OCI-LY1 (cell line): ENCODE measurements around the gene RUVBL2.

Source experiments
- EZH2 ChIP-seq: fragments of 200-600 bp; sonication (generic), shearing (Covaris generic); IDR thresholded peaks from 2 replicates; pipeline ENCODE4 v1.8.0; 2017; ENCODE audit warnings: borderline replicate concordance, mixed run types, mild to moderate bottlenecking, antibody characterized with exemption, low read length, moderate library complexity, mixed read lengths
- TF ChIP-seq, protein P1 (sequence below): fragments of 200-600 bp; sonication (generic), shearing (Covaris generic); IDR thresholded peaks from 2 replicates; pipeline ENCODE4 v1.5.1; 2017; ENCODE audit warnings: mild to moderate bottlenecking, antibody characterized with exemption, low read length, moderate library complexity, mixed read lengths

DNA sequence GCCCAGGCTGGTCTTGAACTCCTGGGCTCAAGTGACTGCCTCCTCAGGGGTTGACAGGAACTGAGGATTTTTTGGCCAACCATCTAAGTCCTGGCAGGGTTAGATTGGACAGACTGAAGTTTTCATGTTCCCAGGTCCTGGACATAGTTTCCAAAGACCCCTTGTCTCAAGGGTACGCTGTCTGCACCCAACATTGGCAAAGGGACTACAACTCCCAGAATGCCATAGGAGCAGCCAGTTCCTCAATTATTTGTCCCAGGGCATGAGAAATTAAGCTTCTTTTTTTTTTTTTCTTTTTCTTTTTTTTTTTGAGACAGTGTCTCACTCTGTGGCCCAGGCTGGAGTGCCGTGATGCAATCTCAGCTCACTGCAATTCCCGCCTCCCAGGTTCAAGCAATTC is 7.5 kb upstream of the RUVBL2 start:
- TF ChIP-seq, protein P1, sequence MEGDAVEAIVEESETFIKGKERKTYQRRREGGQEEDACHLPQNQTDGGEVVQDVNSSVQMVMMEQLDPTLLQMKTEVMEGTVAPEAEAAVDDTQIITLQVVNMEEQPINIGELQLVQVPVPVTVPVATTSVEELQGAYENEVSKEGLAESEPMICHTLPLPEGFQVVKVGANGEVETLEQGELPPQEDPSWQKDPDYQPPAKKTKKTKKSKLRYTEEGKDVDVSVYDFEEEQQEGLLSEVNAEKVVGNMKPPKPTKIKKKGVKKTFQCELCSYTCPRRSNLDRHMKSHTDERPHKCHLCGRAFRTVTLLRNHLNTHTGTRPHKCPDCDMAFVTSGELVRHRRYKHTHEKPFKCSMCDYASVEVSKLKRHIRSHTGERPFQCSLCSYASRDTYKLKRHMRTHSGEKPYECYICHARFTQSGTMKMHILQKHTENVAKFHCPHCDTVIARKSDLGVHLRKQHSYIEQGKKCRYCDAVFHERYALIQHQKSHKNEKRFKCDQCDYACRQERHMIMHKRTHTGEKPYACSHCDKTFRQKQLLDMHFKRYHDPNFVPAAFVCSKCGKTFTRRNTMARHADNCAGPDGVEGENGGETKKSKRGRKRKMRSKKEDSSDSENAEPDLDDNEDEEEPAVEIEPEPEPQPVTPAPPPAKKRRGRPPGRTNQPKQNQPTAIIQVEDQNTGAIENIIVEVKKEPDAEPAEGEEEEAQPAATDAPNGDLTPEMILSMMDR = no peak
- TF ChIP-seq EZH2 = no peak
